Common myeloid progenitor, CD34-positive (primary cell): ENCODE results near the gene NELL1.
A peak's percentile ranks its signal among the peaks of the same experiment; 100 is the strongest.

ENCODE experiments used
- CTCF ChIA-PET: fragments of 350-600 bp; sonication (Branson Sonifier 250); formaldehyde crosslinking; loops from one replicate; lab custom pipeline; 2021; ENCODE audit warnings: antibody characterized with exemption; lab: Charles Lee
- POLR2A ChIA-PET: fragments of 350-600 bp; sonication (Branson Sonifier 250); formaldehyde crosslinking; loops from one replicate; lab custom pipeline; 2021; ENCODE audit warnings: antibody characterized with exemption; lab: Charles Lee
- DNase-seq, 3 donors: peaks; one replicate each; pipeline versions ENCODE4 v3.0.0 to v3.0.0-alpha.2; 2013
- H3K27ac ChIP-seq, 2 experiments: 1 replicate in 1 of 2; 2 replicates in 1 of 2; pipeline ENCODE4 v1.7.0; 2013; ENCODE audit warnings: inconsistent platforms in 2 of 2, low read length in 2 of 2, mild to moderate bottlenecking in 2 of 2, low read depth in 1 of 2, moderate library complexity in 1 of 2; ENCODE audit not compliant: severe bottlenecking in 2 of 2, insufficient read depth in 1 of 2, poor library complexity in 1 of 2
- H3K27me3 ChIP-seq, 5 experiments: replicated peaks in 2 of 5; 1 replicate in 3 of 5; 2 replicates in 2 of 5; pipeline versions ENCODE4 v1.6.1 to v1.7.0; 2013; ENCODE audit warnings: low read length in 4 of 5, mild to moderate bottlenecking in 2 of 5, moderate library complexity in 2 of 5, inconsistent platforms in 1 of 5; ENCODE audit not compliant: insufficient read depth in 5 of 5, control insufficient read depth in 4 of 5
- H3K36me3 ChIP-seq, 4 experiments: 1 replicate in 2 of 4; 2 replicates in 2 of 4; pipeline versions ENCODE4 v1.6.1 to v1.7.0; 2013; ENCODE audit warnings: low read length in 3 of 4, control low read depth in 1 of 4, mild to moderate bottlenecking in 1 of 4; ENCODE audit not compliant: control insufficient read depth in 4 of 4, insufficient read depth in 4 of 4
- H3K4me1 ChIP-seq, 4 experiments: 1 replicate in 3 of 4; 2 replicates in 1 of 4; pipeline versions ENCODE4 v1.6.1 to v1.7.1; 2013; ENCODE audit warnings: low read length in 3 of 4, mild to moderate bottlenecking in 3 of 4, control low read depth in 1 of 4, inconsistent platforms in 1 of 4, moderate library complexity in 1 of 4; ENCODE audit not compliant: control insufficient read depth in 4 of 4, insufficient read depth in 4 of 4; ENCODE audit errors: control extremely low read depth in 1 of 4
- H3K4me3 ChIP-seq, 7 experiments: 1 replicate in 4 of 7; 2 replicates in 3 of 7; pipeline versions ENCODE4 v1.5.1 to v1.7.0; 2013; ENCODE audit warnings: mild to moderate bottlenecking in 7 of 7, low read length in 6 of 7, moderate library complexity in 6 of 7, inconsistent platforms in 2 of 7, low read depth in 2 of 7, control low read depth in 1 of 7; ENCODE audit not compliant: insufficient read depth in 4 of 7, control insufficient read depth in 1 of 7; ENCODE audit errors: extremely low read depth in 1 of 7
- H3K9me3 ChIP-seq, 5 experiments: 1 replicate in 4 of 5; 2 replicates in 1 of 5; pipeline versions ENCODE4 v1.6.1 to v1.7.1; 2013; ENCODE audit warnings: low read length in 4 of 5, mild to moderate bottlenecking in 2 of 5, inconsistent platforms in 1 of 5, low read depth in 1 of 5, moderate library complexity in 1 of 5; ENCODE audit not compliant: control insufficient read depth in 4 of 5, insufficient read depth in 2 of 5; ENCODE audit errors: control extremely low read depth in 1 of 5
- WGBS: methylation state at CpG from one replicate; pipeline ENCODE4 v1.1.5; 2013; ENCODE audit not compliant: insufficient coverage; 5-methylcytosine and 5-hydroxymethylcytosine counted together

NELL1 gene

GRCh38 chr11:21059879-21060278, 390.5 kb downstream of the NELL1 start:
- POLR2A ChIA-PET: no interaction called here

GRCh38 chr11:21066030-21066429, 396.6 kb downstream of the NELL1 start:
- 71% methylated on average over 1 of the region's 2 CpGs for WGBS
- Histone ChIP-seq H3K27me3 (no peaks in the 10 kb centered on the region), H3K9me3 (peaks cover 0 to 4% (median 0%) of the 10 kb centered on the region in 5 experiments), H3K36me3 (no peaks in the 10 kb centered on the region), H3K27ac (no peak overlapping the region), H3K4me1 (no peaks in the 10 kb centered on the region), H3K4me3 (peak overlapping the region in 1 of 7 experiments; percentile 49)
- no peak for DNase-seq
- POLR2A ChIA-PET: no interaction called here
- CTCF ChIA-PET: no interaction called here

More at GRCh38 chr11:21059879-21060278, 390.5 kb downstream of the NELL1 start:
- Histone ChIP-seq H3K27ac (no peak overlapping the region), H3K9me3 (peaks cover 0 to 6% (median 1%) of the 10 kb centered on the region in 5 experiments), H3K4me1 (no peaks in the 10 kb centered on the region), H3K36me3 (no peaks in the 10 kb centered on the region), H3K4me3 (no peak overlapping the region), H3K27me3 (peaks cover 0 to 2% (median 0%) of the 10 kb centered on the region in 5 experiments)
- no peak for DNase-seq
- CTCF ChIA-PET: no interaction called here
- 80% methylated on average over 1 of the region's 2 CpGs for WGBS

GRCh38 chr11:21068886-21069285, 399.5 kb downstream of the NELL1 start:
- no peak overlapping the region for H3K4me3 ChIP-seq
- ChIA-PET POLR2A (no interaction called here), CTCF (no interaction called here)
- no CpG with 5 or more reads among the region's 3 CpGs for WGBS
- H3K27me3 ChIP-seq: peaks cover 0 to 3% (median 0%) of the 10 kb centered on the region in 5 experiments
- H3K9me3 ChIP-seq: no peaks in the 10 kb centered on the region
- no peak for DNase-seq
- H3K4me1 ChIP-seq: no peaks in the 10 kb centered on the region
- H3K36me3 ChIP-seq: no peaks in the 10 kb centered on the region
- H3K27ac ChIP-seq: no peak overlapping the region

GRCh38 chr11:21069909-21070308, 400.5 kb downstream of the NELL1 start:
- POLR2A ChIA-PET: no interaction called here
- 93% methylated on average over 3 of the region's 5 CpGs for WGBS
- CTCF ChIA-PET: no interaction called here

GRCh38 chr11:21072558-21072957, 403.2 kb downstream of the NELL1 start:
- H3K36me3 ChIP-seq: no peaks in the 10 kb centered on the region
- WGBS: 50% methylated on average over 1 of the region's 3 CpGs
- CTCF ChIA-PET: no interaction called here
- no peaks in the 10 kb centered on the region for H3K9me3 ChIP-seq
- H3K27ac ChIP-seq: no peak overlapping the region
- no peak overlapping the region for H3K4me3 ChIP-seq
- H3K4me1 ChIP-seq: no peaks in the 10 kb centered on the region
- POLR2A ChIA-PET: no interaction called here
- no peak for DNase-seq
- peaks cover 0 to 3% (median 0%) of the 10 kb centered on the region in 5 experiments for H3K27me3 ChIP-seq

More at GRCh38 chr11:21069909-21070308, 400.5 kb downstream of the NELL1 start:
- Histone ChIP-seq H3K9me3 (no peaks in the 10 kb centered on the region), H3K36me3 (no peaks in the 10 kb centered on the region), H3K4me3 (no peak overlapping the region), H3K27ac (no peak overlapping the region), H3K4me1 (no peaks in the 10 kb centered on the region), H3K27me3 (peaks cover 0 to 3% (median 0%) of the 10 kb centered on the region in 5 experiments)
- DNase-seq: no peak

GRCh38 chr11:21082853-21083252, 413.5 kb downstream of the NELL1 start:
- H3K4me3 ChIP-seq: no peak overlapping the region
- DNase-seq: no peak
- ChIA-PET POLR2A (no interaction called here), CTCF (no interaction called here)
- no peaks in the 10 kb centered on the region for H3K4me1 ChIP-seq
- WGBS: 95% methylated on average over 2 of the region's 3 CpGs
- H3K27me3 ChIP-seq: no peaks in the 10 kb centered on the region
- H3K27ac ChIP-seq: no peak overlapping the region
- no peaks in the 10 kb centered on the region for H3K9me3 ChIP-seq
- H3K36me3 ChIP-seq: no peaks in the 10 kb centered on the region

GRCh38 chr11:21088930-21089329, 419.5 kb downstream of the NELL1 start:
- DNase-seq: no peak
- H3K4me3 ChIP-seq: no peak overlapping the region
- no peak overlapping the region for H3K27ac ChIP-seq
- POLR2A ChIA-PET: no interaction called here
- peaks cover 0 to 4% (median 0%) of the 10 kb centered on the region in 4 experiments for H3K4me1 ChIP-seq
- CTCF ChIA-PET: no interaction called here
- no peaks in the 10 kb centered on the region for H3K36me3 ChIP-seq
- no peaks in the 10 kb centered on the region for H3K27me3 ChIP-seq
- H3K9me3 ChIP-seq: no peaks in the 10 kb centered on the region
